Measurements from ENCODE around the gene TRIM67.

- TF ChIP-seq EZH2 (IDR thresholded peaks at IDR 0.05; ENCODE audit: insufficient read depth, poor library complexity, severe bottlenecking) (no peak), EZH2phosphoT487 (IDR thresholded peaks at IDR 0.05; ENCODE audit: insufficient read depth, low read depth) (no peak)
Observed at GRCh38 chr1:231236938-231237337, 75.1 kb downstream of the TRIM67 start.
